Measurements from ENCODE around the gene RAD23B.

RAD23B gene

GRCh38 chr9:107269254-107269653 is 13.8 kb upstream of the RAD23B start:
- DNase-seq (ENCODE audit: low read depth), result no peak

- DNase-seq (ENCODE audit: low read depth), result peak; percentile 63
Measured at GRCh38 chr9:107269681-107270080, 13.4 kb upstream of the RAD23B start.

DNA sequence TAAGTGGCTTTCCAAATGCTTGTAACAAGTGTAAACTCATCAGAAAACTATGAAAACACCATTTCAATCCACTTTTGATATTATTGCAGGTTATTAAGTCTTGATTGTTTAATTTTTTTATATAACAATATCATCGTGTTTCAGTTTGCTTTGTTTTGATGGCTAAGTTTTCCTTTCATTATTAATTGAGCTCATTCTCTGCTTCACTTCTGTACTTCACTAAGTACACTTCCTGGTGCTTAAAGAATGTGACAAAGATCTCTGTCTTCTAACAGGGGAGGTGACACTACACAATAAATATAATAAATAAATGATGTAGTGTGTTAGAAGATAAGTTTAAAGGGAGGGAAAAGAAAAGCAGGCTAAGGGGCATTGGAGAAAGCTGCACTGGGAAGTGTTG is 13.0 kb upstream of the RAD23B start:
- DNase-seq (ENCODE audit: low read depth), result no peak

DNA sequence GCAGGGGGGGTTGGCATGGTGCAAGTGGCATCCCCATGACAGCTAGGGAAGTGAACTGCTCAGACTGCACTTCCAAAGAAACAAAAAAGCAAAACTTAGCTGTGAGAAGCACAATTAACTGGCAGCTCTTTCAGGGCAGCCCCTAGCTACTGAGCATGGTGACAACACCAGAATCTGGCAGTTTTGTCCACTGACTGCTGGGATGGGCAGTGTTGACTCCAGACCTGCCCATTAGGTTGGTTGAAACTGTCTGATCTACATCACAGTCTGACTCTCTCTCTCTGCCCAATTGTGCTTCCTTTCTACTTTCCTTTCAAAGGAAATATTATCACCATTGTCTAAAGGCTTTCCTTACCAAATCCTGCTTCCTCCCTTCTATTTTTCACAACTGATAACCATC is 12.5 kb upstream of the RAD23B start:
- no peak for DNase-seq (ENCODE audit: low read depth)

GRCh38 chr9:107273634-107274033 is 9.4 kb upstream of the RAD23B start:
- DNase-seq (ENCODE audit: low read depth), result no peak

DNA sequence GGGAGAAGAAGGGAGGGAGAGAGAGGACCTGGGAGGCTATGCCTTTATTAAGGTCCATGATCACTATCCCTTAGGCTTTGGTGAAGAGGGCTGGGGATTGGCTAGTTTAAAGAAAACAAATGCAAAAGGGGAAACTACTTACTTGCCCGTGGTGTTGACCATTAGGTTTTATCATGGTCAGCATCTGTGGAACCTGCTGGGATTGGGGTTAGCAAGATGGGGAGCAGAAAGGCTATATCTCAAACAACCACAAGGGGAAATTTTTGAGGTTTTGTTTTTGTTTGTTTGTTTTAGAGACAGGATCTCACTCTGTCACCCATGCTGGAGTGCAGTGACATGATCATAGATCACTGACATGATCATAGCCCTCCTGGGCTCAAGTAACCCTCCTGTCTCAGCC is 9.0 kb upstream of the RAD23B start:
- DNase-seq (ENCODE audit: low read depth), result peak; percentile 32

GRCh38 chr9:107274953-107275422 is 8.1 kb upstream of the RAD23B start:
- DNase-seq (ENCODE audit: low read depth), result peak; percentile 100

- DNase-seq (ENCODE audit: low read depth), result no peak
Measured at GRCh38 chr9:107275530-107275929, 7.5 kb upstream of the RAD23B start.

DNA sequence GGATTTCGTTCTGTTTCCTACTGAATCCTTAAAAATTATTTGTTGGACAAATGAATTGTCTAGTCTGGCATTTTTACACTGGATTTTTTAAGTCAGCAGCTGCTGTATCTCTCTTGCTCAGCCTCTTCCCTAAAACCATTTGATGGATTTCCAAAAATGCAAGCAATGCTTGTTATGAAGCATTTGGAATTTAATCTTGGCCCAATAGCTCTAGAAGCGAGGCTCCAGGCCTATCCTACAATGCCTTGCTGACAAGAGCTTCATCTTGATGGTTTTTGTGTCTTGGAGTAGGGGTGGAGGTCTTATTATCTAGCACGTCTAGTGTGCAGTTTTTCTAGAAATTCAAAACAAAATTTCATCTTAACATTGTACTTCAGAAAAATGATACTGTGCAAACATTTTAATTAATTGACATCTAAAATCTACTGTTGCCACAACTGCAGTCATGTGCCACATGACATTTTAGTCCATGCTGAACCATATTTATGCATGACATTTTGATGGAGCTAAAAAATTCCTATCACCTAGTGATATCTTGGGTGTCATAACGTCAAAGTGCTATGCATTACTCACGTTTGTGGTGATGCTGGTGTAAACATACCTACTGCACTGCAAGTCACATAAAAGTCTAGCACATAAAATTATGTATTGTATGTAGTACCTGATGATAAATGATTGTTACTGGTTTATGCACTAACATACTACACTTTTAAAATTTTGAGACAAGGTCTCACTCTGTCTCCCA is 5.9 kb upstream of the RAD23B start:
- DNase-seq (ENCODE audit: low read depth), result peak; percentile 84

GRCh38 chr9:107277801-107278200 is 5.3 kb upstream of the RAD23B start:
- no peak for DNase-seq (ENCODE audit: low read depth)

DNA sequence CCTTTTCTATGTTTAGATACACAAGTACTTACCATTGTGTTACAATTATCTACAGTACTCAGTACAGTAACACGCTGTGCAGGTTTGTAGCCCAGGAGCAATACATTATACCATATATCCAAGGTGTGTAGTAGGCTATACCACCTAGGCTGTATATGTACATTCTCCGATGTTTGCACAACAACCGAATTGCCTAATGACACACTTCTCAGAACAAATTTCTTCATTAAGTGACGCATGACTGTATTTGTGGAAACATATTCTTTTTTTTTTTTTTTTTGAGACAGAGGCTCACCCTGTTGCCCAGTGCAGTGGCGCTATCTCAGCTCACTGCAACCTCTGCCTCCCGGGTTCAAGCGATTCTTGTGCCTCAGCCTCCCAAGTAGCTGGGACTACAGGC is 4.0 kb upstream of the RAD23B start:
- DNase-seq (ENCODE audit: low read depth), result no peak

DNA sequence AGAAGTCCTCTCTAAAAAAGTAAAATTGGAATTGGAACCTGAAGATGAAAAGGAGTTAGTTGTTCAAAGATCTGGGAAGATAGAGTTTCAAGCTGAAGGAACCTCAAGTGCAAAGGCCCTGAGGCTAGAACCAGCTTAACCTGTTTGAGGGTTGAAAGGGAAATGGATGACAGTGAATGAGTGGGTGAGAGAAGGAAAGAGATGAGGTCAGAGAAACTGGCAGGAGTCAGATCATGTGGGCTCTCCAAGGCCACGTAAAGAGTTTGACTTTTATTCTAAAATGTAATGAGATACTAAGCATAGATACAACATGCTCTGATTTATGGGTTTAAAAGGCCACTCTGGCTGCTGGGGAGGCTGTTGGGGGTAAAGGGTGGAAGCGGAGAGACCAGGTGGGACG is 2.5 kb upstream of the RAD23B start:
- peak; percentile 32 for DNase-seq (ENCODE audit: low read depth)

DNA sequence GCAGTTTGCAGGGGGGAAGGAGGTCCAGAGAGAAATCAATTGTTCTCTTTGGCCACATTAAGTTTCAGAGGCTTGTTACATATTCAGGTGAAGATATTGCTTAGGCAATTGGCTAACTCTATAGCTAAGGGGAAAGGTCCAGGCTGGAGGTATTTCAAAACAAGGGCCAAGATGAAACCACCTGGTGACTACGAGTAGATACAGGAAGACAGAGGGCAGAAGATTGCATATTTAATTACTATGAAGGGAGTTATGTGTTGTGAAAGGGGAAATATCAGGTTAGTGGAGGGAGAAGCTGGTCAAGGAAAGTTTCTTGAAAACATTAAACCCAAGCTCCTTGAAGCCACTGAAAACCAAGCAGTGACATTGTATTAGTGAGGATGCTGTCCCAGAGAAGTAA is 1.9 kb upstream of the RAD23B start:
- no peak for DNase-seq (ENCODE audit: low read depth)

GRCh38 chr9:107281922-107282667 is 984 bp upstream of the RAD23B start:
- DNase-seq (ENCODE audit: low read depth), result no peak

GRCh38 chr9:107283623-107284616 is 841 bp downstream of the RAD23B start:
- peak; percentile 80 for DNase-seq (ENCODE audit: low read depth)

- DNase-seq (ENCODE audit: low read depth), result no peak
Measured at GRCh38 chr9:107284636-107285035, 1.6 kb downstream of the RAD23B start.

GRCh38 chr9:107285286-107285685 is 2.2 kb downstream of the RAD23B start:
- no peak for DNase-seq (ENCODE audit: low read depth)

DNA sequence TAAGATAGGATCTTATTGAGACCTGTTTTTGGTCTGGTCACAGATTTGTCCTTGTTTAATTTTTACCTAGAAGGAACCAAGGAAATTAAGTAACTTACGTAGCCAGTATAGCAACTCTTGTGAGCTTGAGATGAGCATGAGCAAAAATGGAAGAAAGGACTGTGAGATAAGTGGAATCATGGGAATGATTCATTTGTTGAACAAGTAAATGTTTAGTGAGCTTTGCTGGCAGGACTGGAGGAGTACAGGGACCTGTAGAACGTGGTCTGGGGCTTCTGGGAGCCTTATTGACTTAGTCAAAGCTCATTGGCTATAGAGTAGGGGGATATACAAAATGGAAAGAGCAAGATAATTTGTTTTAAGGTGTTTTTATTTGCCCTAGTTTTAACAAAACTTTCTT is 3.0 kb downstream of the RAD23B start:
- DNase-seq (ENCODE audit: low read depth), result no peak

GRCh38 chr9:107288701-107289100 is 5.6 kb downstream of the RAD23B start:
- DNase-seq (ENCODE audit: low read depth), result no peak

GRCh38 chr9:107290619-107291018 is 7.5 kb downstream of the RAD23B start:
- no peak for DNase-seq (ENCODE audit: low read depth)

DNA sequence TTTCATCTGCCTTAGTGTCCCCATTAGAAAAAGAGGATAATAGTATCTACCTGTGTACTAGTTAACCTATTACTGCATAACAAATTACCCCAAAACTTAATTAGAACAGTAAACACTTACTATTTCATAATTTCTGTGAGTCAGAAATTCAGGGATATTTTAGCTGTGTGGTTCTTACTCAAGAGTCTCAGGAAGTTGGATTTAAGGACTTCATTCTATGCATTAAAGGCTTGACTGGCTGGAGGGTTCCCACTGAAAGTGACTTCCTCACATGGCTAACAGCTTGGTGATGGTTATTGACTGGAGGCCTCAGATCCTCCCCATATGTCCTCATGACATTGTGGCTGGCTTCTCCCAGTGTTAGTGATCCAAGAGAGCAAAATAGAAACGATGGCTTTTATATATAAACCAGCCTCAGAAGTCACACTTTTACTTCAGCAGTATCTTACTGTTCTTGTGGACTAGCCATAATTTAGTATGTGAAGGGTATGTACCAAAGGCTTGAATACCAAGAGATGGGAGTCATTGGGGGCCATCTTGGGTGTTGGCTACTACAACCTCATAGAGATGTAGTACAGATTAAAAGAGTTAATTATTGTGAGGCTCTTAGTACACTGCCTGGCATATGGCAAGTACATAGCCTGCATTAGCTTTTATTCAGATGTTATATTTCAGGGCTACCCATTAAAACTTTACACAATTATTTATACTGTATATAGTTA is 9.9 kb downstream of the RAD23B start:
- peak; percentile 20 for DNase-seq (ENCODE audit: low read depth)
